Colonic mucosa (tissue), 4 donors: ENCODE data around the gene CD38. TPM values are rescaled to one million over a fixed set of nuclear protein-coding genes. Genes with fewer than 3 reads are reported as not detected.

ENCODE experiments used
- DNase-seq: peaks from one replicate; pipeline ENCODE4 v3.0.0-alpha.2; 2020
- H3K27ac ChIP-seq: fragments of 200-600 bp; one replicate; pipeline ENCODE4 v1.8.0; 2021
- H3K27me3 ChIP-seq: fragments of 200-600 bp; one replicate; pipeline ENCODE4 v1.8.0; 2021
- H3K36me3 ChIP-seq: fragments of 200-600 bp; one replicate; pipeline ENCODE4 v1.8.0; 2021
- H3K4me1 ChIP-seq: fragments of 200-600 bp; one replicate; pipeline ENCODE4 v1.8.0; 2021; ENCODE audit warnings: mild to moderate bottlenecking
- H3K4me3 ChIP-seq: fragments of 200-600 bp; one replicate; pipeline ENCODE4 v1.8.0; 2021
- H3K9ac ChIP-seq, 2 donors: one replicate each; pipeline ENCODE4 v1.7.0; 2013; ENCODE audit warnings: control low read depth in 2 of 2, low read depth in 2 of 2, low read length in 2 of 2
- H3K9me3 ChIP-seq: fragments of 200-600 bp; one replicate; pipeline ENCODE4 v1.8.0; 2021
- CTCF ChIP-seq: fragments of 200-600 bp; IDR thresholded peaks from one replicate; pipeline ENCODE4 v1.8.0; 2022; ENCODE audit warnings: antibody characterized with exemption, mild to moderate bottlenecking
- intact Hi-C: fragments of 100-400 bp; cut with DNase I; formaldehyde crosslinking; loops from one replicate; pipeline ENCODE4 v1.14.1; 2022
- total RNA-seq, 2 donors: library from RNA; stranded (reverse); fragmentation: NEBNext Ultra II Directional in 1 of 2; extraction: Animal tissue kit (Norgen Biotek cat#: 25700) in 1 of 2; gene quantifications; one replicate each; pipeline ENCODE4 v1.2.1, GENCODE V29; 2021
- donor health status: healthy.
- donor health status: DM: no; HTN: no; CAD: no.
- donor health status: DM: no; HTN: no; CAD: no.

CD38 gene
- total RNA-seq, 2 donors from 2014 or later: 2.5 to 2.6 TPM

DNA sequence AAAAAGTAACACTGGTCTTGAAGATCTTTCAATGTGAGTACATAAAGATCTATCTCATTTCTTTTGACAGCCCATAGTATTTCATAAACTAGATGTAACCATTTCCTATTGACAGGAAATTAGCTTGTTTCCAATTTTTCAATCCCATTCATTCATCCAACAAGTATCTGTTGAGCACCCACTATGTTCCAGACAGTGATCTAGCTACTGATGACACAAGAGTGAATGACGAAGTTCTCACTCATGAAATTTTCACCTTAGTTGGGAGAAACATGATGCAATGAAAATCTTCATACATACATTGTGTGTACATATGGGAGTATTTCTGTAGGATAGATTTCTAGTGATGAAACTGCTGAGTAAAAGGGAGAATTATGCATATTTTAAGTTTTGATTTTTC is 1.7 kb downstream of the CD38 start:
- Histone ChIP-seq H3K4me3 (peak overlapping the region; percentile 55), H3K27ac (no peak overlapping the region), H3K4me1 (no peaks in the 10 kb centered on the region), H3K36me3 (no peaks in the 10 kb centered on the region), H3K27me3 (no peaks in the 10 kb centered on the region), H3K9me3 (no peaks in the 10 kb centered on the region), H3K9ac (no peak overlapping the region)
- intact Hi-C loops: no loop called here
- TF ChIP-seq CTCF: no peak
- DNase-seq: no peak

DNA sequence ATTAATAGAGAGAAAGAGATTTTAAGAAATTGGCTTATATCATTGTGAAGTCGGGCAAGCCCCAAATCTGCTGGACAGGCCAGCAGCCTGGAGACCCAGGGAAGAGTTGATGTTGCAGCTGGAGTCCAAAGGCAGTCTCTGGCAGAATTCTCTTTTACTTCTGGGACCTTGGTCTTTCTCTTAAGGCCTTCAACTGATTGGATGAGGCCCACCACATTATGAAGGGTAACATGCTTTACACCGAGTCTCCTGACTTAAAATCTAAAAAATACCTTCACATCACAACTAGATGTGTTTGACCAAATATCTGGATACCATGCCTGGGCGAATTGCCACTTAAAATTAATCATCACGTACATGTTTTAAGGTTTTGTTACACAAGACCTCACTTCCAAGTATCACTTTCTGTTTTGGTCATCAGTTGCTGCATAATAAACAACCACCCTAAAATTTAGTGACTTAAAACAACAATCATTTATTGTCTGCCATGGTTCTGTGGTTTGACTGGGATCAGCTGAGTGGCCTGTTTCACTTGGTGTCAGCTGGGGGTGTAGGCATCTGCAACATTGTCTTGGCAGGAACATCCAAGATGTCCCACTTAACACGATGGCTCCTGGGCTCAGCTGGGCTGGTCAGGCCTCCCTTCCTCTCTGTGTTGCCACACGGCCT is 3.4 kb downstream of the CD38 start:
- intact Hi-C loops: no loop called here
- no peak overlapping the region for H3K4me3 ChIP-seq
- no peak overlapping the region for H3K27ac ChIP-seq
- H3K9me3 ChIP-seq: no peaks in the 10 kb centered on the region
- TF ChIP-seq CTCF: no peak
- H3K27me3 ChIP-seq: no peaks in the 10 kb centered on the region
- no peak overlapping the region for H3K9ac ChIP-seq
- DNase-seq: no peak
- no peaks in the 10 kb centered on the region for H3K4me1 ChIP-seq
- no peaks in the 10 kb centered on the region for H3K36me3 ChIP-seq

- Histone ChIP-seq H3K27me3 (no peaks in the 10 kb centered on the region), H3K9me3 (no peaks in the 10 kb centered on the region), H3K9ac (no peak overlapping the region), H3K4me1 (no peaks in the 10 kb centered on the region), H3K4me3 (no peak overlapping the region), H3K36me3 (no peaks in the 10 kb centered on the region), H3K27ac (no peak overlapping the region)
- intact Hi-C loops: no loop called here
- no peak for TF ChIP-seq CTCF
- DNase-seq: no peak
These were observed 5.5 kb downstream of the CD38 start for GRCh38 chr4:15783676-15784075.

GRCh38 chr4:15784959-15785634 is 7.0 kb downstream of the CD38 start:
- Histone ChIP-seq H3K27me3 (no peaks in the 10 kb centered on the region), H3K9ac (no peak overlapping the region), H3K4me3 (no peak overlapping the region), H3K27ac (no peak overlapping the region), H3K36me3 (no peaks in the 10 kb centered on the region), H3K9me3 (no peaks in the 10 kb centered on the region), H3K4me1 (no peaks in the 10 kb centered on the region)
- intact Hi-C loops: no loop called here
- no peak for TF ChIP-seq CTCF
- DNase-seq: no peak

- H3K4me3 ChIP-seq: no peak overlapping the region
- H3K27me3 ChIP-seq: no peaks in the 10 kb centered on the region
- intact Hi-C loops: no loop called here
- DNase-seq: no peak
- no peak overlapping the region for H3K27ac ChIP-seq
- H3K36me3 ChIP-seq: no peaks in the 10 kb centered on the region
- H3K9ac ChIP-seq: no peak overlapping the region
- no peak for TF ChIP-seq CTCF
- H3K9me3 ChIP-seq: no peaks in the 10 kb centered on the region
- H3K4me1 ChIP-seq: no peaks in the 10 kb centered on the region
These were observed 8.6 kb downstream of the CD38 start for GRCh38 chr4:15786743-15787142.
